Caco-2 (cell line): Measurements from ENCODE around the gene ZFAND4. TPM values are rescaled to one million over a fixed set of nuclear protein-coding genes. Genes with fewer than 3 reads are reported as not detected.
"Not testable (repeated sequence)": the region's sequence is repeated elsewhere in the genome, so short reads cannot be mapped to it uniquely, and the experiment has no call there.

Experiments used
- Bru-seq: library from RNA; stranded (reverse); fragments of 400-500 nt; gene quantifications from one replicate; lab custom pipeline; 2021; lab: Mats Ljungman, UMichigan
- BruChase-seq, 2 experiments: library from RNA; stranded (reverse); fragments of 400-500 nt; gene quantifications; one replicate each; lab custom pipeline; 2021; lab: Mats Ljungman, UMichigan
- BruUV-seq: library from RNA; stranded (reverse); fragments of 400-500 nt; replicated peaks from 2 replicates; lab custom pipeline; 2021; lab: Mats Ljungman, UMichigan
- CTCF ChIA-PET: fragments of 300-600 bp; sonication (Branson Sonifier 250); formaldehyde crosslinking; loops from one replicate; lab custom pipeline; 2022; ENCODE audit warnings: antibody characterized with exemption; lab: Charles Lee
- POLR2A ChIA-PET: fragments of 300-600 bp; sonication (Branson Sonifier 250); formaldehyde crosslinking; loops from one replicate; lab custom pipeline; 2022; ENCODE audit warnings: antibody characterized with exemption; lab: Charles Lee
- DNase-seq, 2 experiments: peaks; one replicate each; pipeline versions ENCODE4 v3.0.0 to v3.0.0-alpha.2; 2020 to 2022
- H3K27me3 ChIP-seq: replicated peaks from 2 replicates; pipeline ENCODE4 v1.6.0; 2011; ENCODE audit warnings: low read length; ENCODE audit not compliant: control insufficient read depth, insufficient read depth
- H3K36me3 ChIP-seq: 2 replicates; pipeline ENCODE4 v1.5.1; 2011; ENCODE audit warnings: low read length; ENCODE audit not compliant: control insufficient read depth, insufficient read depth
- H3K4me1 ChIP-seq: fragments of 250-450 bp; sonication (Bioruptor Pico); 2 replicates; pipeline ENCODE4 v1.5.1; 2020; ENCODE audit warnings: mild to moderate bottlenecking
- H3K4me3 ChIP-seq: 2 replicates; pipeline ENCODE4 v1.5.1; 2011; ENCODE audit warnings: low read depth, mild to moderate bottlenecking, control low read depth, low read length
- H3K9me3 ChIP-seq: fragments of 250-450 bp; sonication (Bioruptor Pico); 2 replicates; pipeline ENCODE4 v1.5.1; 2020; ENCODE audit warnings: mild to moderate bottlenecking, moderate library complexity
- H3K27ac Mint-ChIP-seq: one replicate; pipeline ENCODE4 v1.8.0; 2022; ENCODE audit warnings: mixed read lengths; ENCODE audit not compliant: unreplicated experiment
- H3K27me3 Mint-ChIP-seq: one replicate; pipeline ENCODE4 v1.8.0; 2022; ENCODE audit warnings: mixed read lengths; ENCODE audit not compliant: insufficient read depth, unreplicated experiment
- H3K36me3 Mint-ChIP-seq: one replicate; pipeline ENCODE4 v1.8.0; 2022; ENCODE audit warnings: mild to moderate bottlenecking, mixed read lengths; ENCODE audit not compliant: insufficient read depth, unreplicated experiment
- H3K4me1 Mint-ChIP-seq: one replicate; pipeline ENCODE4 v1.8.0; 2022; ENCODE audit warnings: low read depth, mixed read lengths; ENCODE audit not compliant: unreplicated experiment
- H3K4me3 Mint-ChIP-seq: one replicate; pipeline ENCODE4 v1.8.0; 2022; ENCODE audit warnings: mild to moderate bottlenecking, moderate library complexity, mixed read lengths; ENCODE audit not compliant: unreplicated experiment
- H3K9me3 Mint-ChIP-seq: one replicate; pipeline ENCODE4 v1.8.0; 2022; ENCODE audit warnings: mixed read lengths; ENCODE audit not compliant: unreplicated experiment
- intact Hi-C: fragments of 100-400 bp; cut with micrococcal nuclease; formaldehyde crosslinking; loops from one replicate; pipeline ENCODE4 v1.10.0; 2022; ENCODE audit not compliant: unreplicated experiment
- long read RNA-seq: library from polyadenylated mRNA; stranded (forward); transcript quantifications from one replicate; pipeline ENCODE4 v2.0.0, GENCODE V29; 2022
- total RNA-seq: library from RNA; stranded (reverse); gene quantifications from 2 replicates; pipeline ENCODE4 v1.2.3, GENCODE V29; 2022
- TF ChIP-seq, protein P1 (sequence below), 2 experiments: fragments of 200-600 bp in 1 of 2; IDR thresholded peaks; 1 replicate in 1 of 2; 2 replicates in 1 of 2; pipeline versions ENCODE4 v1.5.1 to v1.8.0; 2011 to 2022; ENCODE audit warnings: antibody characterized with exemption in 1 of 2, control low read depth in 1 of 2, inconsistent platforms in 1 of 2, low read depth in 1 of 2, low read length in 1 of 2, mild to moderate bottlenecking in 1 of 2, moderate library complexity in 1 of 2; ENCODE audit not compliant: insufficient read depth in 1 of 2, severe bottlenecking in 1 of 2, unreplicated experiment in 1 of 2

The ZFAND4 gene
- 8.8 and 9.3 TPM in 2 replicates for total RNA-seq
- percentile 63 among the genes with signal in this experiment for Bru-seq, nascent RNA
- percentile 63 among the genes with signal in this experiment for BruChase-seq, experiment 1, labeled RNA remaining after a 2-hour chase
- percentile 59 among the genes with signal in this experiment for BruChase-seq, experiment 2, labeled RNA remaining after a 6-hour chase
- long read RNA-seq, partial matches to known transcripts = 0 of 3 reads
- long read RNA-seq, other reads (novel, unspliced or antisense) = 3 of 3 reads

DNA sequence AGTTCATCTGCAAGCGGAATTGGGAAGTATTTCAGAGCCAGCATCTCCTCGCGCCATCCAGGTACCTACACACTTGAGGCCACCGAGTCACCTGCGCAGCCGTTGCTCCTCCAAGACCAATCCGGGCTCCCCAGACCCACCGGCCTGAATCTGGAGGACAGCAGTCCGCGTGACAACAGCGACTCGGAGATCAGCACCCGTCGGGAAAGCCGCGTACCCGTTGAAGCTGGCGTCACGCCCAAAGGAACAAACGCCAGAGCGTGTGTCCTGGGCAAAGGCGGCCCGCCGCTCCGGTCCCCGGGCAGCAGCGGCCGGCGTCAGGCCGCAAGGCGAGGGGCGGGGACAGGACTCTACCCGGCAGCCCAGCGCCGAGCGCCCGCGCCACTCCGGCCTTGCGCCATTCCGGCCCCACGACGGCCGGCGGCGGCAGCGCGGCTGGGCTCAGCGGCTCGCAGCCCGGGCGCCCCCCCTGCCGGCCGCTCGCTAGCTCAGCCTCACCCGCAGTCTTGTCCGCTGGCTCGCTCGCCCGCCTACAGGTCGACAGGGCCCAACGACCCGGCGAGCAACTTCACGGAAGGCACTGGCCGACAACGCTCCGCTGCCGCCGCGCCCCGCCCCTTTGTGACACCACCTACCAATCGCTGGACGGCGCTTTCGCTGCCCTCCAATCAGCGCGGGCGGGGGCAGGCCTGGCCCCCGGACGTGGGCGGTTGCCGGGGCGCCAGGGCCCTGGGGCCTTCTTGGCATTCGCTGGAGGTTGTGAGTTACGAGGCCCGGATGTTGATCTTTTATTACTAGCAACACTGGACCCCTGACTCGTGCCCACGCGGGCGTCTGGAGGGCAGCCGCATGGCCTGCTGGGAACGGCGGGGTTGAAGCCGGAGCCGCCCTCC, at the start of gene ZFAND4:
TSS of gene ZFAND4 (minus strand) at position 592 of the 893 bp plus-strand sequence. CDS start 9,047 bp downstream, outside the sequence.
- peak; percentile 99 to 100 for DNase-seq
- TF ChIP-seq, protein P1, sequence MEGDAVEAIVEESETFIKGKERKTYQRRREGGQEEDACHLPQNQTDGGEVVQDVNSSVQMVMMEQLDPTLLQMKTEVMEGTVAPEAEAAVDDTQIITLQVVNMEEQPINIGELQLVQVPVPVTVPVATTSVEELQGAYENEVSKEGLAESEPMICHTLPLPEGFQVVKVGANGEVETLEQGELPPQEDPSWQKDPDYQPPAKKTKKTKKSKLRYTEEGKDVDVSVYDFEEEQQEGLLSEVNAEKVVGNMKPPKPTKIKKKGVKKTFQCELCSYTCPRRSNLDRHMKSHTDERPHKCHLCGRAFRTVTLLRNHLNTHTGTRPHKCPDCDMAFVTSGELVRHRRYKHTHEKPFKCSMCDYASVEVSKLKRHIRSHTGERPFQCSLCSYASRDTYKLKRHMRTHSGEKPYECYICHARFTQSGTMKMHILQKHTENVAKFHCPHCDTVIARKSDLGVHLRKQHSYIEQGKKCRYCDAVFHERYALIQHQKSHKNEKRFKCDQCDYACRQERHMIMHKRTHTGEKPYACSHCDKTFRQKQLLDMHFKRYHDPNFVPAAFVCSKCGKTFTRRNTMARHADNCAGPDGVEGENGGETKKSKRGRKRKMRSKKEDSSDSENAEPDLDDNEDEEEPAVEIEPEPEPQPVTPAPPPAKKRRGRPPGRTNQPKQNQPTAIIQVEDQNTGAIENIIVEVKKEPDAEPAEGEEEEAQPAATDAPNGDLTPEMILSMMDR (IDR thresholded peaks at IDR 0.05; ENCODE audit: insufficient read depth in 1 of 2, low read depth in 1 of 2, low read length in 1 of 2, severe bottlenecking in 1 of 2, unreplicated experiment in 1 of 2) = peak; percentile 79 to 80
- no peaks in the 10 kb centered on the region for H3K9me3 Mint-ChIP-seq
- Histone ChIP-seq H3K4me1 (0 out of 2 replicates have a peak, but pooled peaks cover 5% of the 10 kb centered on the region), H3K27me3 (no peaks in the 10 kb centered on the region), H3K36me3 (no peaks in the 10 kb centered on the region), H3K4me3 (peak within 1 kb of the TSS; percentile 62), H3K9me3 (no peaks in the 10 kb centered on the region)
- POLR2A ChIA-PET = interaction anchor here (0.7 to 0.8 kb wide), 2 partner anchors 88 to 422 kb away, joined by 3 read pairs; no protein-coding TSS in a partner anchor
- BruUV-seq = no TSS peak
- H3K4me1 Mint-ChIP-seq = peaks cover 7% of the 10 kb centered on the region
- H3K4me3 Mint-ChIP-seq = peak within 1 kb of the TSS; percentile 80
- H3K27ac Mint-ChIP-seq = peak within 1 kb of the TSS; percentile 55
- intact Hi-C loops = loop anchor here (1.0 to 5.0 kb wide), 9 partner anchors 32 to 665 kb away; no protein-coding TSS in a partner anchor
- H3K36me3 Mint-ChIP-seq = peaks cover 6% of the 10 kb centered on the region
- CTCF ChIA-PET = interaction anchor here (1.0 to 1.7 kb wide), 4 partner anchors 205 to 422 kb away, joined by 3 to 18 read pairs (median 6); no protein-coding TSS in a partner anchor
- H3K27me3 Mint-ChIP-seq = peaks cover 12% of the 10 kb centered on the region

DNA sequence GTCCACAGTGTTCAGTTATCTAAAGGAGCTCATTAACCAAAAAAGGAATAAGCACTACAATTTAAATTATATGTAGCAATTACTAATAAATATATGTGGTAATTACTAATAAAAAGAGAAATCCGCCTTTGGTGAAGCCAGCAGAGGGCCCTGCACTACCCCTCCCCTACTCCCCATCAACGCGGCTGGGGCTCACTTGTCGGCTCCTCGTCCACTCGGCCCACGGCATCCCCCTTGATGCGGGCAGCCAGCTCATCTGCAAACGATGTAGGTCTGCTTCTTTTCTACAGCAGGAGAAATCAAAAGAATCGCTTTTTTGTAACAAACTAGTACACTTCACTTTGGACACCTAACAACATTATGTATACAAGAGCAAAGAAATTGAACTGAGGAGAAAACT, 48.9 kb upstream of the ZFAND4 start:
- H3K4me1 ChIP-seq, H3K27me3 ChIP-seq, POLR2A ChIA-PET, H3K4me3 Mint-ChIP-seq, H3K36me3 Mint-ChIP-seq, DNase-seq, H3K4me3 ChIP-seq, H3K27ac Mint-ChIP-seq, intact Hi-C loops, H3K9me3 Mint-ChIP-seq, H3K4me1 Mint-ChIP-seq, H3K36me3 ChIP-seq, BruUV-seq, H3K9me3 ChIP-seq, CTCF ChIA-PET, H3K27me3 Mint-ChIP-seq: not testable (repeated sequence)

DNA sequence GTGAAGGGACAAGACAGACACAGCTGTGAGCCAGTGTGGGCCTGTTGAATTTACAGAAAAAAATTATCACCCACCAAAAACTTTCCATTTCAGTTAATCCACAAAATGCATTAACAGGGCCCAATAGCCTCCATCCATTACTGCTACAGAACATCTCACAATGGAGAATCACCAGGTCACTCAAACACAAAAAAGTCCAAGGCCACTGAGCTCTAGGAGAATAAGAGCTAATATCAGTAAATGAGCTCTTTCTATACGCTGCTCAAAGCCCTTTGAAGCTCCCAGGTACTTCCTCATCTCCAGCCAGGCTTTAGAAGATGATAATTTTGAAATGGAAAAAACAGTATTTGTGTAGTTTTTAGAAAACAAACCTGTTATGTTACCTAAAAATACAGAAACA, 45.1 kb upstream of the ZFAND4 start:
- CTCF ChIA-PET, H3K4me3 Mint-ChIP-seq, H3K27ac Mint-ChIP-seq, H3K9me3 ChIP-seq, H3K27me3 Mint-ChIP-seq, H3K9me3 Mint-ChIP-seq, POLR2A ChIA-PET, H3K4me3 ChIP-seq, H3K4me1 ChIP-seq, H3K36me3 Mint-ChIP-seq, BruUV-seq, H3K27me3 ChIP-seq, DNase-seq, intact Hi-C loops, H3K36me3 ChIP-seq: not testable (repeated sequence)
- H3K4me1 Mint-ChIP-seq = peaks cover 19% of the 10 kb centered on the region

DNA sequence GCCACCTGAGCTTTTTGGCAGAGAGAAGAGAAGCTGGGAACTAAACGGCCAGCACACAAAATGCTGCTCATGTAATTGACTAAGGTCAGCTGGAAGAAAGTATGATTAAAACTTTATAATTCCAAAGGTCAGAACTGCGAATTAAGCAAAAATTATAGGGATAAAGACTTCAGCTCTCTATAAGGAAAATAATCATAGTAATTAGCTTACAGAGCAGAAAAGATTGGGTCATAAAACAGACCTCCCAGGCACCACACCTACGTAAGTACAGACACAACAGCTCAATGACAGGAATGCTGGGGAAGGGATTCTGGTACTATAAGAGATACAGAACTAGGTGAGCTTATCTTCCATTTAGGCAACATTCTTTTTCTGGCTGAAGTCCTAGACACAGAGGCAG, 44.5 kb upstream of the ZFAND4 start:
- H3K27me3 ChIP-seq, BruUV-seq, H3K4me1 ChIP-seq, CTCF ChIA-PET, H3K36me3 Mint-ChIP-seq, H3K27ac Mint-ChIP-seq, H3K4me3 Mint-ChIP-seq, intact Hi-C loops, H3K36me3 ChIP-seq, POLR2A ChIA-PET, H3K27me3 Mint-ChIP-seq, DNase-seq, H3K9me3 ChIP-seq, H3K4me3 ChIP-seq, H3K9me3 Mint-ChIP-seq: not testable (repeated sequence)
- peaks cover 19% of the 10 kb centered on the region for H3K4me1 Mint-ChIP-seq

DNA sequence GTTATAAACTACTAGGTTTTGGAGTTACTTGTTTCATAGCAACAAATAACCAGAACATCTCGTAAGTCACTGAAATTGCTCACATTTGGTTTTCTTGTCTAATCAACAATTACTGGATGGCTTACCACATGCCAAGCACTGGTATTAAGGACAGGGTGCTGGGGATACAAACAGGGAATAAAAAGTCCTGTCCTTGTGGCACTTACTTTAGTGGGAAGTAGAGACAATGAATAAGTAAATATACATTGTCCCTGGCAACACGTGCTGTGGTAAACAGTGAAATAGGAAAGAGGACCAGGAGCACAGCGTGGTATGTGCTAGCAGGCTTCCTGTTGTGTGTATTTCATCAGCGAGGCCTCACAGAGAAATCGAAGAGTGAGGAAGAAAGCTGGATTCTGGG, 38.7 kb upstream of the ZFAND4 start:
- H3K27ac Mint-ChIP-seq, H3K4me1 ChIP-seq, CTCF ChIA-PET, H3K4me3 Mint-ChIP-seq, H3K4me3 ChIP-seq, H3K27me3 ChIP-seq, H3K36me3 Mint-ChIP-seq, H3K9me3 ChIP-seq, H3K9me3 Mint-ChIP-seq, intact Hi-C loops, DNase-seq, H3K36me3 ChIP-seq, H3K27me3 Mint-ChIP-seq, POLR2A ChIA-PET, BruUV-seq: not testable (repeated sequence)
- peaks cover 19% of the 10 kb centered on the region for H3K4me1 Mint-ChIP-seq
